K562 (cell line): ENCODE measurements around the gene TMEM41A. TPM values are rescaled to one million over a fixed set of nuclear protein-coding genes. Genes with fewer than 3 reads are reported as not detected.

Experiments used
- ATF7 ChIP-seq: fragments of 450-650 bp; IDR thresholded peaks from 2 replicates; pipeline ENCODE4 v1.7.1; 2014; ENCODE audit warnings: mild to moderate bottlenecking, moderate library complexity
- BDP1 ChIP-seq: IDR thresholded peaks from 3 replicates; pipeline ENCODE4 v1.6.1; 2011; ENCODE audit not compliant: insufficient read length, insufficient read depth
- BHLHE40 ChIP-seq: IDR thresholded peaks from 2 replicates; pipeline ENCODE4 v1.6.1; 2011; ENCODE audit warnings: low read length, improper control_type of control experiment
- CREB1 ChIP-seq, 2 experiments: sonication (generic) in 1 of 2; formaldehyde crosslinking in 1 of 2; IDR thresholded peaks; 2 replicates each; pipeline versions ENCODE4 v1.6.1 to v1.8.0; 2012 to 2022; ENCODE audit warnings: inconsistent platforms in 1 of 2, mild to moderate bottlenecking in 1 of 2, missing genetic modification reagents in 1 of 2, moderate library complexity in 1 of 2
- CREM ChIP-seq: IDR thresholded peaks from 2 replicates; pipeline ENCODE4 v1.6.1; 2014; ENCODE audit warnings: antibody characterized with exemption, low read depth
- EP400 ChIP-seq: fragments of 450-650 bp; IDR thresholded peaks from 2 replicates; pipeline ENCODE4 v1.6.1; 2017; ENCODE audit warnings: antibody characterized with exemption, mild to moderate bottlenecking, moderate library complexity
- GATAD2B ChIP-seq: fragments of 450-650 bp; IDR thresholded peaks from 2 replicates; pipeline ENCODE4 v1.6.1; 2017; ENCODE audit warnings: mild to moderate bottlenecking, borderline replicate concordance
- HDAC1 ChIP-seq, 2 experiments: fragments of 450-650 bp; IDR thresholded peaks; 2 replicates each; pipeline ENCODE4 v1.6.1; 2016 to 2017; ENCODE audit warnings: inconsistent platforms in 1 of 2, mild to moderate bottlenecking in 1 of 2, moderate library complexity in 1 of 2
- HDAC3 ChIP-seq: fragments of 450-650 bp; IDR thresholded peaks from 2 replicates; pipeline ENCODE4 v1.6.1; 2018; ENCODE audit warnings: borderline replicate concordance, mild to moderate bottlenecking, moderate library complexity; ENCODE audit not compliant: partially characterized antibody
- HNRNPLL ChIP-seq: fragments of 200-400 bp; formaldehyde crosslinking; IDR thresholded peaks from 2 replicates; pipeline ENCODE4 v1.6.1; 2017; ENCODE audit warnings: low read length, low read depth, mild to moderate bottlenecking; ENCODE audit not compliant: poor library complexity, severe bottlenecking
- JUN ChIP-seq, 2 experiments: sonication (generic) in 1 of 2; formaldehyde crosslinking in 1 of 2; IDR thresholded peaks; 2 replicates each; pipeline versions ENCODE4 v1.6.1 to v1.8.0; 2012 to 2022; ENCODE audit warnings: borderline replicate concordance in 2 of 2, mild to moderate bottlenecking in 2 of 2, improper control_type of control experiment in 1 of 2, low read depth in 1 of 2, low read length in 1 of 2, missing genetic modification reagents in 1 of 2
- KDM1A ChIP-seq, 2 experiments: fragments of 450-650 bp; IDR thresholded peaks; 2 replicates each; pipeline ENCODE4 v1.6.1; 2016; ENCODE audit warnings: mild to moderate bottlenecking in 2 of 2
- LARP7 ChIP-seq: fragments of 450-650 bp; IDR thresholded peaks from 2 replicates; pipeline ENCODE4 v1.6.1; 2016
- STAT5A ChIP-seq: IDR thresholded peaks from 2 replicates; pipeline ENCODE4 v1.6.1; 2012; ENCODE audit warnings: low read length, inconsistent platforms, borderline replicate concordance
- TAF7 ChIP-seq: fragments of 450-650 bp; IDR thresholded peaks from 2 replicates; pipeline ENCODE4 v1.6.1; 2016; ENCODE audit warnings: missing genetic modification characterization, missing compliant biosample characterization
- ZNF197 ChIP-seq: fragments of 200-800 bp; sonication (Bioruptor generic); IDR thresholded peaks from 2 replicates; pipeline ENCODE4 v1.6.1; 2016; ENCODE audit warnings: low read depth, missing genetic modification characterization, missing compliant biosample characterization
- ZNF644 ChIP-seq: fragments of 200-800 bp; sonication (Bioruptor generic); IDR thresholded peaks from 2 replicates; pipeline ENCODE4 v1.6.1; 2016; ENCODE audit warnings: low read depth, missing genetic modification characterization, missing compliant biosample characterization
- polyA plus RNA-seq, 8 experiments: library from polyadenylated mRNA; depleted of rRNA in 4 of 8; stranded (reverse) in 5 of 8; unstranded in 3 of 8; fragments of >200 nt; fragmentation: Nextera tagmentation in 2 of 8; fragmentation: Illumina TruSeq in 1 of 8; extraction: Ambion mirVana in 2 of 8; extraction: Trizol in 1 of 8; gene quantifications; 2 replicates each; pipeline versions ENCODE4 v1.2.1 to v1.2.3, GENCODE V29; 2011 to 2014; ENCODE audit warnings: inconsistent platforms in 1 of 8, missing spikeins in 1 of 8
- total RNA-seq, 7 experiments: library from RNA; depleted of rRNA in 6 of 7; stranded (reverse); fragments of >200 nt in 6 of 7; fragmentation: Illumina TruSeq in 2 of 7; extraction: Trizol in 2 of 7; gene quantifications; 2 replicates each; pipeline versions ENCODE4 v1.2.1 to v1.2.3, GENCODE V29; 2011 to 2021; ENCODE audit warnings: low replicate concordance in 1 of 7
- TF ChIP-seq, protein P1 (sequence below), 2 experiments: fragments of 450-650 bp; IDR thresholded peaks; 2 replicates each; pipeline ENCODE4 v1.6.1; 2016; ENCODE audit warnings: mild to moderate bottlenecking in 2 of 2, borderline replicate concordance in 1 of 2, low read depth in 1 of 2, moderate library complexity in 1 of 2
- TF ChIP-seq, protein P2 (sequence below): sonication (generic); formaldehyde crosslinking; IDR thresholded peaks from 2 replicates; pipeline ENCODE4 v1.8.0; 2022; ENCODE audit warnings: missing genetic modification reagents, mild to moderate bottlenecking, moderate library complexity, borderline replicate concordance

Gene TMEM41A
- total and polyA plus RNA-seq, 9 of the 15 experiments (the other 6 are each of a cell fraction or from before 2014, with no cell fraction given), result 22.5 to 65.9 (median 31.5) TPM

DNA sequence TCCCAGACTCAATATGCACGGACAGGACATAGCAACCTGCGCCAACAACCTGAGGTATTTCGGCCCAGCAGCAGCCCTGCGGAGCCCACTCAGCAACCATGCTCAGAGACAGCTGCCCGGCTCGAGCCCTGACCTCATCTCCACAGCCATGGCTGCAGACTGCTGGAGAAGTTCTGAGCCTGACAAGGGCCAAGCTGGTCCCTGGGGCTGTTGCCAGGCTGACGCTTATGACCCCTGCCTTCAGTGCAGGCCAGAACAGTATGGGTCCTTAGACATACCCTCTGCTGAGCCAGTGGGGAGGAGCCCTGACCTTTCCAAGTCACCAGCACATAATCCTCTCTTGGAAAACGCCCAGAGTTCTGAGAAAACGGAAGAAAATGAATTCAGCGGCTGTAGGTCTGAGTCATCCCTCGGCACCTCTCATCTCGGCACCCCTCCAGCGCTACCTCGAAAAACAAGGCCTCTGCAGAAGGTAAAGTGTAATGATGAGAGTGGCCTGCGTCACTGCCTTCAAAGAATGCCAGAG, 25.5 kb downstream of the TMEM41A start (continued):
- TF ChIP-seq, protein P1, sequence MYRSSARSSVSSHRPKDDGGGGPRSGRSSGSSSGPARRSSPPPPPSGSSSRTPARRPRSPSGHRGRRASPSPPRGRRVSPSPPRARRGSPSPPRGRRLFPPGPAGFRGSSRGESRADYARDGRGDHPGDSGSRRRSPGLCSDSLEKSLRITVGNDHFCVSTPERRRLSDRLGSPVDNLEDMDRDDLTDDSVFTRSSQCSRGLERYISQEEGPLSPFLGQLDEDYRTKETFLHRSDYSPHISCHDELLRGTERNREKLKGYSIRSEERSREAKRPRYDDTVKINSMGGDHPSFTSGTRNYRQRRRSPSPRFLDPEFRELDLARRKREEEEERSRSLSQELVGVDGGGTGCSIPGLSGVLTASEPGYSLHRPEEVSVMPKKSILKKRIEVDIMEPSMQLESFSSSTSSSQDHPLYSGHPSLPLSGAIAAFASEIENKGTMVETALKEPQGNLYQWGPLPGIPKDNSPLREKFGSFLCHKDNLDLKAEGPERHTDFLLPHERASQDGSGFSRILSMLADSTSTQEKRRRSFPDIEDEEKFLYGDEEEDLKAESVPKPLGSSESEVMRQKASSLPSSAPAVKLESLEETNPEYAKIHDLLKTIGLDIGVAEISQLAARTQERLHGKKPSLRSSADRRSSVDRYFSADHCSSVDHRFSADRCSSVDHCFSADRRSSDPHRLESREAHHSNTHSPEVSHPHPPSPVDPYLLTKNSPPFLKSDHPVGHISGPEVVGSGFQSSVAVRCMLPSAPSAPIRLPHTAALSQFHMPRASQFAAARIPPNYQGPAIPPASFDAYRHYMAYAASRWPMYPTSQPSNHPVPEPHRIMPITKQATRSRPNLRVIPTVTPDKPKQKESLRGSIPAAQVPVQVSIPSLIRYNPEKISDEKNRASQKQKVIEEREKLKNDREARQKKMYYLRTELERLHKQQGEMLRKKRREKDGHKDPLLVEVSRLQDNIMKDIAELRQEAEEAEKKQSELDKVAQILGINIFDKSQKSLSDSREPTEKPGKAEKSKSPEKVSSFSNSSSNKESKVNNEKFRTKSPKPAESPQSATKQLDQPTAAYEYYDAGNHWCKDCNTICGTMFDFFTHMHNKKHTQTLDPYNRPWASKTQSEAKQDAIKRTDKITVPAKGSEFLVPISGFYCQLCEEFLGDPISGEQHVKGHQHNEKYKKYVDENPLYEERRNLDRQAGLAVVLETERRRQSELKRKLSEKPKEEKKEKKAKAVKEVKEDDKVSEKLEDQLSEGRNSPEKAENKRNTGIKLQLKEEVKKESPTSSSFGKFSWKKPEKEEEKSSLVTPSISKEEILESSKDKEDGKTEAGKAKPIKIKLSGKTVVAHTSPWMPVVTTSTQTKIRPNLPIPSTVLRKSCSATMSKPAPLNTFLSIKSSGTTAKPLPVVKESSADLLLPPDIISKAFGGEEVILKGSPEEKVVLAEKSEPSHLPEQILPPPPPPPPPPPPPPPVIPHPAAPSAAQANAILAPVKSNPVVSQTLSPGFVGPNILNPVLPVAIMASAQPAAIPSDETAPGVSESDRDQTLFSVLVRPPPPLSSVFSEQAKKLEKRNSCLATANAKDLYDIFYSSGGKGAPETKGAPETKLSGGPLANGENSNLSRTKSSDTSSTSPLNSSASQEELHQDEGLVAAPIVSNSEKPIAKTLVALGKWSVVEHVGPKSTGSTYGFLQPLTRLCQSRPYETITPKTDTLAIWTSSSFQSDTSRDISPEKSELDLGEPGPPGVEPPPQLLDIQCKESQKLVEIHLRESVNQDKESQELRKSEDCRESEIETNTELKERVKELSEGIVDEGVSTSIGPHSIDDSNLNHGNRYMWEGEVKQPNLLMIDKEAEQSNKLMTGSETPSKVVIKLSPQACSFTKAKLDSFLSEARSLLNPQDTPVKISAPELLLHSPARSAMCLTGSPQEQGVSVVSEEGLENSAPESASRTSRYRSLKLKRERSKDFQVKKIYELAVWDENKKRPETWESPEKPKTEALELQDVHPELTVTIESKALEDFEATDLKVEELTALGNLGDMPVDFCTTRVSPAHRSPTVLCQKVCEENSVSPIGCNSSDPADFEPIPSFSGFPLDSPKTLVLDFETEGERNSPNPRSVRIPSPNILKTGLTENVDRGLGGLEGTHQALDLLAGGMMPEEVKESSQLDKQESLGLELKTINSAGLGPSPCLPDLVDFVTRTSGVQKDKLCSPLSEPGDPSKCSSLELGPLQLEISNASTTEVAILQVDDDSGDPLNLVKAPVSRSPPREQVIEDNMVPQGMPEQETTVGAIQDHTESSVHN (IDR thresholded peaks at IDR 0.05; ENCODE audit: borderline replicate concordance in 1 of 2, low read depth in 1 of 2), result 0 out of 4 replicates have a peak, but pooled peaks of 1 of the 2 experiments have one; percentile 37
- TF ChIP-seq KDM1A (IDR thresholded peaks at IDR 0.05) (no peak), HDAC3 (peak; percentile 27), CREB1 (IDR thresholded peaks at IDR 0.05) (peak; percentile 55; the same call in 1 of the 2 replicates), CREB1 (CRISPR knock-in tag; IDR thresholded peaks at IDR 0.05) (peak; percentile 36; the same call in 1 of the 2 replicates), HNRNPLL (no peak), TAF7 (tag) (0 out of 2 replicates have a peak, but pooled peaks have one; percentile 32), LARP7 (no peak), GATAD2B (no peak), BHLHE40 (peak; percentile 74), ZNF197 (CRISPR knock-in tag) (0 out of 2 replicates have a peak, but pooled peaks have one; percentile 32), ZNF644 (tag) (no peak), BDP1 (no peak), JUN (IDR thresholded peaks at IDR 0.05; ENCODE audit: borderline replicate concordance, low read depth, low read length) (peak; percentile 95), JUN (CRISPR knock-in tag; IDR thresholded peaks at IDR 0.05; ENCODE audit: borderline replicate concordance) (no peak), ATF7 (peak; percentile 85), HDAC1 (IDR thresholded peaks at IDR 0.05) (0 out of 4 replicates have a peak, but pooled peaks of 1 of the 2 experiments have one; percentile 11), EP400 (peak; percentile 48; the same call in 1 of the 2 replicates), STAT5A (peak; percentile 98), CREM (peak; percentile 74)
- TF ChIP-seq, protein P2, sequence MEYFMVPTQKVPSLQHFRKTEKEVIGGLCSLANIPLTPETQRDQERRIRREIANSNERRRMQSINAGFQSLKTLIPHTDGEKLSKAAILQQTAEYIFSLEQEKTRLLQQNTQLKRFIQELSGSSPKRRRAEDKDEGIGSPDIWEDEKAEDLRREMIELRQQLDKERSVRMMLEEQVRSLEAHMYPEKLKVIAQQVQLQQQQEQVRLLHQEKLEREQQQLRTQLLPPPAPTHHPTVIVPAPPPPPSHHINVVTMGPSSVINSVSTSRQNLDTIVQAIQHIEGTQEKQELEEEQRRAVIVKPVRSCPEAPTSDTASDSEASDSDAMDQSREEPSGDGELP (CRISPR knock-in tag), result peak; percentile 69
